RCC 7860 (cell line): Measurements from ENCODE around the gene STEAP1B.

ENCODE experiments used
- DNase-seq: peaks from one replicate; pipeline ENCODE4 v3.0.0-alpha.2; 2015; ENCODE audit warnings: low spot score
- FAIRE-seq: peaks from 2 replicates; lab custom pipeline; 2012; peaks lifted over from hg19 to GRCh38; lab: Jason Lieb, UNC

STEAP1B gene

DNA sequence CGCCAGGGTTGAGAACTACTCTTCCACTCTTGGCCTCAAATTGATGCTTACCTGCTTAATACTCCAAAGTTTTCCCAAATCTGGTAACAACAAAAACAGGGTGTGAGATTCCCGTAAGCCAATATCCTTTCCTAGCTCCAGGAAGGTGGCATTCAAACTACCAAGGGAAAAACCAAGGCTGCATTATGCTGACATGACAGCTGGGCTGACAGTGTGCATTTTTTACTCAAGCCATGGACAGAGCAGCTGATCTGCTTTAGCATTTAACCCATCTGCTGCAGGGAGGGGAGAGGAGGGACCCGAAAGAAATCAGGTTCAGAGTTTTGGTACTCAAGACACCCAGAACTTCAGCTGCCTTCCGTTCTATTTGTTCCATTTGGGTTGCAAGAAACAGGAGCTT, 93.3 kb downstream of the STEAP1B start:
- DNase-seq = no peak
- FAIRE-seq = no peak

DNA sequence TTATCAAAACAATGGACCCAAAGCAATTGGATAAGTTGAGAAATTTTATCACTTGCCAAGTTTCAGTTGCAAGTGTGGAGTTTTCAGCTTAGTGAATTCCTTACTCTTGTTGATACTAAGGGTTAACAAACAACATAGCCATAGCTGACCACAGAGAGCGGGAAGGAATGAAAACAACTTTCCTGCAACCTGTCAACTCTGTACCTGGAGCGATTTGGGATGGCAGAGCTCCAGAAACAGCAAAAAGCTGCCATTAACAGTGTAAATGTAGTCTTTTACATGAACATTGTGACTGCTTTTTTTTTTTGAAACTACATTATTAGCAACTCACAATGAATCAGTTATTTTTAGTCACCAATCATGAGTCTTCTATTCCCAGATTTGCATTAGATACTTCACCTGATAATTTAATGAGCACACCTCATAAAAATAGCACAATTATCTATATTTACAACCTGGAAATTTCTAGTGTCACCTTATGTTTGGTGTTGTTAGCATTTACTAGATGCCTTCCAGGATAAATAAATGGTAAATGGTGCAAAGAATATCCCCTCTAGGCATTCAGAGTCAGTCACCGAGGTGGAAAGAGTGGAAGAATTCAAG, 95.5 kb downstream of the STEAP1B start:
- DNase-seq = no peak
- no peak for FAIRE-seq

DNA sequence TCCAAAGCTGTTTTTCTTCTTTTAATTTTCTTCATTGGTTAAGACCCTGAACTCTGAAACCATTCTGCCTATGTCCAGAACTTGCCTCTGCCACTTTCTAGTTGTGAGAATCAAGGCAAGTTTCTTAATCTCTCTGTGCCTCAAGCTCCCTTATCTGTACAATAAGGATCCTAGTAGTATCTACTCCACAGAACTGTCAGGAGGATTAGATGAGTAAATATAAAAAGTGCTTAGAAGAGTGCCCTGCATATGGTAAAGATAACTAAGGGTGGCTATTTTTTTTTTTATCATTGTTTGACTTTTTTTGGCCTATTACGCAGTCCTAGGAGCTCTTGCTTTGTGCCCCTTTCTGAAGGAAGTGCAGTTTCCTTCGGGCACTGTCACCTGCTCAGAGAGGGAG, 96.6 kb downstream of the STEAP1B start:
- FAIRE-seq (no peak), DNase-seq (no peak)

DNA sequence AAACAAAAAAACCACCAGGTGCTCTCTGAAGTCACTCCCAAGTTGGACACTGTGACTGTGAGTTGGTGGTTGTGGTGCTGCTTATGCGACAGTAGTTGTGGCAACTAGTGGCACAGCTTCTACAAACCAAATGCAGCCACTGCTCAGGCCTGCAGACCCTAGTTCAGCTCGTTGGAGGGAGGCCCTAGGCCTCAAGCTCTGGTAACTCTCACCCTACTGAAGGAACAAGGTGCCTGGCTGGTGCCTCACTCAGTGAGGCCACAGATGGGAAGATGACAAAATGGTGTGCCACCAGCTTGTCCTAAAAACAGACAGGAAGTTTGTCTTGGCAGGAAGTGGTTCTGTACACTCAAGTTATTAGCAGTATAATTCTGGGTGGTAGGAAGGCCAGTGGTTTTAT, 97.7 kb downstream of the STEAP1B start:
- no peak for FAIRE-seq
- no peak for DNase-seq

DNA sequence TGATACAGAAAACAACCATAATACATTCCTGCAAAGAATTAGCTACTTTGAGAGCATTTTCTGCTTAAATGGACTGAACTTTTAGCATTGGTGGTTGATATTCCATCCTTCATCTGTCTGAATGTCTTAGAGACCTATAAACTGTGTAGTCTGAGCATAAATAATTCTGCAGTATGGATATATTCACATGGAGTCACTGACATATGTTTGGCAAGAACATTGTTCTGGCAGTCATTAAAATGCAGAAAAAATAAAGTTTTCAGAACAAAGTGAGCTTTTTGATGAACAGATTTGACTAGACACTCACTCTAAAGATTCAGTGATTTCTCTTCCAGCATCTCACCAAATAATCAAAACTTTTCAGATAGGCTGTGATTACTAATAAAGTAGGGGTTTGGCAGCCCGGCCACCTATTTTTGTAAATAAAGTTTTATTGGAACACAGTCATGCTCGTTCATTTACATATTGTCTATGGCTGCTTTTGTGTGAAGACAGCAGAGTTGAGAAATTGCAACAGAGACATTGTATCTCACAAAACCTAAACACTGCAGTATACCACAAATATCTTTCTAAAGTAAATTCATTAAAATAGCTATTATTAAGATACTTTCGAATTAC, 98.9 kb downstream of the STEAP1B start:
- DNase-seq = no peak
- FAIRE-seq = no peak

DNA sequence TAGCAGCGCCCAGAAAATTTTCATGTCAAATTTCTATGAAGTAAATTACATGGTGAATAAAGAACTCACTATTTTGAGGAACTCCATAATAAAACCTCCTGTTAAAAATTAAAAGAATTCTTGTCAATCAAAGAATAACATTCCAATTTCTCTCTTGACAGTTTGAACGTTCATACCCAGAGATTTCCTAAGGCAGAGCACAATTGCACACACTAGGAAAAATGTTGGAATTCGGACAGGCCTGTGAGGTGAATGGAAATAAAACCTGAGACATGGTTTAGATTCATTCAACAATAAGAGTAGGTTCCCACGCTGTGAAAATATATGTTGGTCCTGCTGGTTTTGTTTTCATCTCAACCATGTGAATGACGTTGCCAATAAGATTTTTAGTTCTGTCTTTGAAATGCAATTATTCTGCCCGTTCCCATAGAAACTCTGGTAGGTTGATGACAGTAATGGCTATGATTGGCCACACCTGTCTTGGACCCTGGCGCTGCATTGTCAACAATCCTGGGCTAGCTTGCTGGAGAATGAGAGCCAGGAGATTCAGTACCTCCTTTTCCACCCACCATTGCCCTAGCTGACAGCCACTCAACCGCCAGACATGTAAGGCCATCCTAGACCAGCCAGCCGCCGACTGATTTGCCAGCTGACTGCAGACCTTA, 99.7 kb downstream of the STEAP1B start:
- DNase-seq (no peak), FAIRE-seq (no peak)

DNA sequence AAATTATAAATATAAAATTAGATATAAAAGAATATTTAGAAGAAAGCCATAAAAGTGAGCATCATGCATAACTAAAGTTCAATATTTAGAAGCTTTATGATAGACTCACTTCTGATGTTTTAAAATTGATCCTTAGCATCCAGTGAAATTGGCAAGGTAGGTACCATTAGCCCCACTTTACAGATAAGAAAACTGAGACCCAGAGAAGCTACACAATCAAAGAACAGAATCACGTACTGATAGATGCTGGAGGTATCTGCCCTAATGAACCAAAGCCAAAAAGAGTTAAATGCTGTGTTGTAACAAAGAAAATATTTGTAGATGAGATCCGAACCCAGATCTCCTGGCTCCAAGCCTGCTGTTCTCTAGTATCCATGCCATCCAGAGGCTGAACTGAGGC, 100.4 kb downstream of the STEAP1B start:
- no peak for FAIRE-seq
- no peak for DNase-seq

DNA sequence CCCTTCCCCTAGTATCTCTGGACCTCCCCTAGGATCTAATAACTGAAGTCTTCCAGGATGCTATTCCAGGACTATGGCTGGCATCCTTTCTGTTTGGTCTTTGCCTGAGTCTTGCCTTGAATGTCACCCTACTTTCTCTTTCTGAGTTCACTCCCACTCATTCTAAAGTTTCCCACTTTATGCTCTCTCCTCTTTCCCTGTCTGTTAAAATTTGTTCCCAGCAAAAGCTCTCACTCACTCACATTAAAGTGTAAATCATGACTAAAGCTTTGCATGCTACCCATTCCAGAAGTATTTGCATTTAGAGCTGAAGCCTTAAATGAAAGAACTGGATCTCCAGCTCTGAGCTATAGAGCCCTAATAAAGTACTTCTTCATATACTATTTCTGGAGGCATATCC, 100.9 kb downstream of the STEAP1B start:
- FAIRE-seq (no peak), DNase-seq (no peak)

DNA sequence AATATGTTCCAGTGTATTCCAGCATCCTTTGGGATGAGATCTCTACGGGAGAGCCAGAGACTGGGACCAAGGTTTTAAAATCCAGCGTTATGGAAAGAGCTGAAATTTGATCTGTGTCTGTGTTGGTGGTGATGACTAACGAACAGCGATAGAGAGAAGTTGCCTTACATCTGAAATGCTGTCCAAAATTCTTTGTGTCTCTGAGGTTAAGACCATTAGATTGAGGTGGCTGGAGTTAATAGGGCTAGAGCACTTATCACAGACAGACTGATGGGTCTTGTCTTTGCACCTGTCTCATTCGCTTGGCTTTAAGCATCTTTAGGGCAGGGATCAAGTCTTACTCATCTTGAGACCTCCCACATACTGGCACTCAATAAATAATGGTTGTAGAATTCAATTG, 102.0 kb downstream of the STEAP1B start:
- DNase-seq = no peak
- no peak for FAIRE-seq

DNA sequence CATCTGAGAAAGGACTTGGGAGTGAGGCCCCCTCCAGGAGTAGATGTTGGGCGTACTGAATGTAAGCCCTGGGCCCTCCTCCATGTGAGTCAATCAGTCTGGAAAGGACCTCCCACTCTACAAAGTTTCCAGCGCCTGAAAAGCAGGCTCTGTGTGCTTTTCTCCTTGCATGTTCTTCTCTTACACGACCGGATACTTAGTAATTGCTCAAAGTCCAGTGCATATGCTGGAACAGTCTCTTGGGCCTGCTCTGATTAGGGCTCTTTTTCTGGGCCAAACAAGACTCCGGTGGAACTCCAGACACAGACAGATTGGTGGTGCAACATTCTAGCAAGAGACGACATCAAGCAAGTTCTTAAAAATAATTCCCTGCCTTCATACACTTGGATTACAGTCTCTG, 104.8 kb downstream of the STEAP1B start:
- no peak for DNase-seq
- FAIRE-seq = no peak

DNA sequence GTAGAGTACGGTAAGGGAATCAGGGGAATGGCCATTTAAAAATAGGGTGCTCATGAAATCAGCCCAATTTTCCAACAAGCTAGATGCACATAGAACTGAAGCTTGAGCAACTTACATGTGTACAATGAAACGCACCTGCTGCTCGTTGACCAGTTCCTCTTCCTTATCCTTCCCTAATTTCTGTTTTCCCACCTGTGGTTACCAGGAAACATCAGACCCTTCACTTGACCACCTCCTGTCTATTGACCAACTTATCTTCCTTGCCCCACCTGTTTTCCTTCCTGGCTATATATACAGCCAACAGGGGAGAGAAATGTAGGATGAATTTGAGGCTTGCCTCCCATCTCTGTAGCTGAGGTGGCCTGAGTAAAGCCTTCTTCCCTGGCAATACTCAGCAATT, 105.2 kb downstream of the STEAP1B start:
- no peak for DNase-seq
- no peak for FAIRE-seq

DNA sequence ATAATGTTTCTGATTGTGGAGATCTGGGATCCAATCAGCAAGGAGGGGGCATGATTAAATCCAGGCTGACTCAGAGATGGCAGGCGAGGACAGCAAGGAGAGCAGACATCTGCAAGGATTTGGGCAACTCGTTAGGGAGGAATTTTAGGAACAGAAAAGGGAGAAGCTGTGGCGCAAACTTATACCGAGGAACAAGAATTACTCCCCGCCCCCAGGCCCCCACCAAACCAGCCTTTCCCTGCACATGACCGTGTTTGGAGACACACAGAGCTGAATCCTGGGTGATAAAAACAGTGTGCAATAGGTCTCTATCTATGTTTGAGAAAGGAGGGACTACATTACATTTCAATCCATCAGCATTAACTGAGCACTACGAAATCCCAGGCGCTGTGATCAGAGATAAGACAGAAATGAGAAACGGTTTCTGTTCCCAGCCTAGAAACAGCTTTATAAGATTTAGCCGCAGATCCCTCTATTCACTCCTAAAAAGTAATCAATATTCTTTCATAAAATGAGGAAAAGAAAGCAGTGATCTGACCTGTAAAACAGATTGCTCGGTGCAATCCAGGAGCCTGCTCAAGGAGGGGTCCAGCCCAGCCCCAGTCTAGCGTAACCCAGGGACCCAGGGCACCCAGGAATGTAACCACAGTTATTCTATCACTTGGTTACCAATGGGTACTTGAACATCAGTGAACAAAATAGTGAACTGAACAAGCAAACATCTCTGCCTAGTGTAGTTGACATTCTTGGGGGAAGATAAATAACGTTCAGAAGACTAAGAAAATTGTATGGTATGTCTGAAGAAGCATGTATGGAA, 105.9 kb downstream of the STEAP1B start:
- no peak for FAIRE-seq

DNA sequence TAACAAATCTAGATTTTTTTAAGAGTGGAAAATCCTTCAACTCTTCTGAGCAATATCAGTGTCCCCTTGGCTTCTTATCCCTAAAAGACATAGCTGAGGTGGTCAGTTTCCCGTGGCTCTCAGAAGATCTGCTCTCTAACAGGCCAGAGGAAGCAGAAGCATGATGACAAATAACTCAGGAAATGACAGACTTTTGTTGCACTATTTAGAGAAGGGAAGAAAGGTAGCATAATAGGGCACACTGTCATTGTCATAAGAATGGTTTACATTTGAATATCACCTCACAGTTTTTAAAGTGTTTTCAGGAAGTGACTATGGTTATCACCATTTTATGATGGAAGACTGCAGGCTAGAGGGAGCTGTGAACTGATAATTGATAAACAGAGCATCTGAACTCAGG, 109.5 kb downstream of the STEAP1B start:
- no peak for FAIRE-seq
- no peak for DNase-seq

More for the DNA sequence above, 105.9 kb downstream of the STEAP1B start:
- no peak for DNase-seq

DNA sequence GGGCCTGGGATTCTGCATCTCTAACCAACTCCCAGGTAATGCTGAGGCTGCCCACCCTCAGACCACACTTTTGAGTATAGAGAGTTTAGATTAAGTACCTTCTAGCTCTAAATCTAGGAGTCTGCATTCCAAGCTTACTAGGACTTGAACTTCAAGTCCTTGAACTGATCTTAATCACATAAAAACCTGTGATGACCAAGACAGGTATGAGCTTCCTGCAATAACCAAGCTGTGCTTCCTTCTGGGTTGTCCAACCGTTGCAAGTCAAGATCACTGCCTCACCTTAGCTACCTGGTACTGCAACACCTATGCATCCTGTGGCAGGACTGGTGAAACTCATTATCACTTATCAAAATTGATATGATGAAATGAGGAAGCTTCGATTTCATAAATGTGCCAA, 110.1 kb downstream of the STEAP1B start:
- DNase-seq = no peak
- FAIRE-seq = no peak

DNA sequence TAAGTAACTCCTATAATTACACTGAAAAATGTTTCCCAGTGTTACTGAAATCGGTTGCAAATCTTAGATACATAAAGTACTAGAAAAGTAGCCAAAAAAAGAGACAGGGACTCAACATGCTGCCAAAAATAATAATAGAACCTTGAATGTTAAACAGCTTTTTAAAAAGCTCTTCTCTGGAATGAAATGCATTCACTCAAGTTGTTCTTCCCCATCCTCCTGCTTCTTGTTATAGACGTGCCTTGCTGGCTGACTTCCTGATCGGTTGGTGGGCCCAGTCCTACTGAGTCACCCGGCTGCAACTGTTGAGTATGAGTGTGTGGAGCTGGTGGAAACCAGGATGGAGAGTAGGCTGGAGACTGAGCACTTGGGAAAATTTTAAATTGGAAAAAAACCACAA, 112.4 kb downstream of the STEAP1B start:
- FAIRE-seq (no peak), DNase-seq (no peak)

DNA sequence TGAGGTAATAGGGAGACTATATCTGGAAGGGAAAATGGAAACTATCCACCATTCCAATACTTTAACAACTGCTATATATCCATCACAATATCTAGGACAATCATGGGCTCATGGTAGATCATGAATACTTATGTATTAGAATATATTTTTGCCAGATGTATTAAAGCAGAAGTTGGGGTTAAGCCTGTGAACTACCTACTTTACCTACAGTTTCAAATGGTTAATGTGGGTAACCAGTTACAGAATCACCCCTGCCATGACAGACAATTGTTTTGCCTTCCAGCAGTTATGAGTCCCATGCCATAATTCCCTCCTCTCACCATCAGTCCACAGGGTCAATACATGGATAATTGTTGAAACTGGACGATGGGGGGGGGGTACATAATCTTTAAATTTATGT, 113.1 kb downstream of the STEAP1B start:
- no peak for DNase-seq
- no peak for FAIRE-seq

DNA sequence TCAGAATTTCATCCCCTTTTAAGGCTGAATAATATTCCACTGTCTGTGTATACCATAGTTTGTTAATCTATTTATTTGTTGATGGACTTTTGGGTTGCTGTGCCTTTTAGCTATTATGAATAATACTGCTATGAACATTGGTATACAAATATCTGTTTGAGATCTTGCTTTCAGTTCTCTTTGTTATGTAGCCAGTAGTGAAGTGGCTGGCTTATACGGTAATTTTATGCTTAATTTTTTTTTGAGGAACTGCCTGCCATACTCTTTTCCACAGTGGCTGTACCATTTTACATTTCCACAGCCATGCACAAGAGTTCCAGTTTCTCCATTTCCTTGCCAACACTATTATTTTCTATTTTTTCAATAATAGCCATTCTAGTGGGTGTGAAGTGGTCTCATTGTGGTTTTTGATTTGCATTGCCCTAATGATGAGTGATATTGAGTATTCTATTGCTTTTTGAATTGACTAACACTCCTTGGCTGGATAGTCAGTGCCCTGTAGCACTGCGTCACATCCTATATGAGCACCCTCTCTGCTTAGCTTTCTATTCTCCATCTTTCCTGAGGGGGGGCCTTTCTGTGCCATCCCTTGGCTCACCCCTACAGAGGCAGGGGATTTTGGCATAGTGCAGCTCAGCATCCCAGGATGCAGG, 113.7 kb downstream of the STEAP1B start:
- DNase-seq = no peak
- no peak for FAIRE-seq

DNA sequence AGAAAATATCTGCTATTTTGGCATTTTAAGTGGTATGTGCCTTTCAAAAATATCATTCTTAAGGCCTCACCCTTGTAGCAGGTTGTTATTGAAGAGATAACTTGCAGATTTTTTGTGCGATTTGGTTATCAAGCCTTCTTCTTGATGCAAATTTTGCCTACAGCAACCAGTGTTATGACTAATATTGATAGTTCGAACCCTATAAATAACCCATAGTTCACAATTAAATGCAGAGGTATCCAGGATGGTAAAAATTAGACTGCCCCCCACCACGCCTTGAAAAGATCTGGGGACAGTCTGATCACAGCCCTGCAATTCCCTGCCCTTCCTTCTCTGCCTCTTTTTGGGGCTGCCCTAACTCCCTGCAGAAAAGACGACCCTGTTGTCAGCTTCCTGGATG, 114.7 kb downstream of the STEAP1B start:
- no peak for FAIRE-seq

DNA sequence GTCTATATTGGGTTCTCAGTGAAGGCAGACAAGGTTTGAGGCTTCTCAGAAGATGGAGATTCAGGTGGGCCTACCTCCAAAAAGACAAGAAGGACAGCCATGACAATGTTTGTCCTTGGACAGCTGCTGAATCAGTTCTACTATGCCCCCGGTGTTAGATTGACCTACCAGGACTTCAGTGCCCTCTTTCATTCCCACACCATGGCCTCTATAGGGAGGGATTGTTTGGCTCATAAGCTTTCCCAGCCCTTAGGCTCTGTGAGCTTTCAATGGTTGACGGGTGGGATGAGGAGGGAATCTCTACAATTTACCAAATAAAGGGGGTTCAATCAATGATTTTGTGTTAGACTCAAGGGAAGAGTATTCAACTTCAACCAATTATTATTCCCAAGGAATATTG, 119.7 kb downstream of the STEAP1B start:
- FAIRE-seq (no peak), DNase-seq (no peak)

More for the DNA sequence above, 114.7 kb downstream of the STEAP1B start:
- DNase-seq = no peak

DNA sequence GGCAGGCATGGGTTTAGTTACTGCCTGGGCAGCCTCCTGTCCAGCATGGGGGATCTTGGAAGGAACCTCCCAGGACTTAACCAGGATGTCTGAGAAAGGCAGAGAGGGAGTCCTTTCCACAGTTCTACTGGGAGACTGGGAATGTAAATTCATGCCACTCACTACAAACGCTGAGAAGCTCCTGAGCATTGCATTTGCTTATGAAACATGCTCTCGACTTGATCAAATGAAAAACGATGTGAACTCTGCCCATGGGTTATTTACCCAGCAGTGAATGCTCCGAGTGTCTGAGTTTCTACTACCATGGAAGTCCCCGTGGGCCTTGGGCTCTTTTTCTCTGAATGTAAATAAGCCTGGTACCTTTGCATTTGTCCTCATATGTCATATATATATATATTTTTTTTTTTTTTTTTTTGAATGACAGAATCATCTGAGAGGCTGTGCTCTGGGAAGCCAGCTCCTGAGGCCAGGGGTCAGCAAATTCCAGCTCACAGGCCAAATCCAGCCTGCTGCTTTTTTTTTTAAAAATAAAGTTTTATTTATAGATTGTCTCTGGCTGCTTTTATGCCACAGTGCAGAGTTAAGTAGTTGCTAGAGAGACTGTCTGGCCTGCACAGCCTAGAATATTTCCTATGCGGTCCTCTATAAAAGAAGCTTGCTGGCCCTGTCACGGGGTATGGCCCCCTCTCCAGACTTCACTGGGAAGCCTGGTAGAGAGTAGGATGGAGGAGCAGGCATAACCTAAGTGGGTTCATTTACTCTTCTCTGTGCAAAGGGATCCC, 121.6 kb downstream of the STEAP1B start:
- FAIRE-seq = no peak

More for the DNA sequence above, 121.6 kb downstream of the STEAP1B start:
- no peak for DNase-seq
